GM23338 (cell line): ENCODE measurements around the gene CDK5RAP1. TPM values are rescaled to one million over a fixed set of nuclear protein-coding genes. Genes with fewer than 3 reads are reported as not detected.

Source experiments
- ATAC-seq: fragments of 200-7000 bp; cut with Tn5 transposase; 3 replicates; pipeline ENCODE4 v1.9.1; 2020
- DNase-seq: peaks from one replicate; pipeline ENCODE4 v3.0.0-alpha.2; 2015; ENCODE audit warnings: low spot score
- H2AFZ ChIP-seq: fragments of 200-600 bp; sonication (generic); 2 replicates; pipeline ENCODE4 v1.8.0; 2016; ENCODE audit warnings: antibody characterized with exemption, mild to moderate bottlenecking, moderate library complexity
- H3F3A ChIP-seq: fragments of 200-600 bp; sonication (generic); replicated peaks from 2 replicates; pipeline ENCODE4 v1.8.0; 2017; ENCODE audit warnings: antibody characterized with exemption, mixed run types, low read depth
- H3K27ac ChIP-seq: fragments of 200-600 bp; sonication (generic); 2 replicates; pipeline ENCODE4 v1.6.1; 2016; ENCODE audit warnings: low read depth
- H3K27me3 ChIP-seq: fragments of 200-600 bp; sonication (generic); 2 replicates; pipeline ENCODE4 v1.8.0; 2016; ENCODE audit warnings: mild to moderate bottlenecking, mixed run types, moderate library complexity; ENCODE audit not compliant: insufficient read depth
- H3K36me3 ChIP-seq: fragments of 200-600 bp; sonication (generic); 2 replicates; pipeline ENCODE4 v1.8.0; 2016; ENCODE audit warnings: mild to moderate bottlenecking; ENCODE audit not compliant: insufficient read depth
- H3K4me1 ChIP-seq: fragments of 200-600 bp; sonication (generic); 2 replicates; pipeline ENCODE4 v1.8.0; 2016; ENCODE audit warnings: mild to moderate bottlenecking, moderate library complexity; ENCODE audit not compliant: insufficient read depth
- H3K4me2 ChIP-seq: fragments of 200-600 bp; sonication (generic); 2 replicates; pipeline ENCODE4 v1.7.1; 2017; ENCODE audit warnings: mixed run types
- H3K4me3 ChIP-seq: fragments of 200-600 bp; sonication (generic); 2 replicates; pipeline ENCODE4 v1.6.1; 2016; ENCODE audit warnings: mixed run types
- H3K79me2 ChIP-seq: fragments of 200-600 bp; sonication (generic); replicated peaks from 2 replicates; pipeline ENCODE4 v1.8.0; 2017; ENCODE audit warnings: mild to moderate bottlenecking; ENCODE audit not compliant: insufficient read depth
- H3K9me2 ChIP-seq: fragments of 200-600 bp; sonication (generic); 2 replicates; pipeline ENCODE4 v1.8.0; 2017; ENCODE audit not compliant: insufficient read depth
- H4K20me1 ChIP-seq: fragments of 200-600 bp; sonication (generic); replicated peaks from 2 replicates; pipeline ENCODE4 v1.8.0; 2017; ENCODE audit warnings: mild to moderate bottlenecking; ENCODE audit not compliant: insufficient read depth
- H3K27ac Mint-ChIP-seq: 2 replicates; pipeline ENCODE4 v1.8.0; 2020; ENCODE audit warnings: inconsistent platforms, mild to moderate bottlenecking, moderate library complexity, mixed read lengths
- H3K27me3 Mint-ChIP-seq: 3 replicates; pipeline ENCODE4 v1.8.0; 2022; ENCODE audit warnings: low read depth, mild to moderate bottlenecking, moderate library complexity, mixed read lengths, inconsistent platforms; ENCODE audit not compliant: insufficient read depth, poor library complexity
- H3K36me3 Mint-ChIP-seq: 3 replicates; pipeline ENCODE4 v1.8.0; 2021; ENCODE audit warnings: low read depth, mild to moderate bottlenecking, inconsistent platforms, moderate library complexity, mixed read lengths
- H3K4me1 Mint-ChIP-seq: 3 replicates; pipeline ENCODE4 v1.8.0; 2020; ENCODE audit warnings: mild to moderate bottlenecking, inconsistent platforms, mixed read lengths
- H3K4me3 Mint-ChIP-seq: 3 replicates; pipeline ENCODE4 v1.8.0; 2021; ENCODE audit warnings: moderate library complexity, mild to moderate bottlenecking, inconsistent platforms, mixed read lengths
- H3K9me3 Mint-ChIP-seq: 3 replicates; pipeline ENCODE4 v1.8.0; 2020; ENCODE audit warnings: moderate library complexity, mild to moderate bottlenecking, inconsistent platforms, mixed read lengths
- CREB1 ChIP-seq: fragments of 250-450 bp; sonication (Bioruptor Pico); IDR thresholded peaks from 2 replicates; pipeline ENCODE4 v1.5.0; 2020; ENCODE audit warnings: low read depth, mild to moderate bottlenecking, moderate library complexity
- CTCF ChIP-seq, 2 experiments: fragments of 200-600 bp in 1 of 2; sonication (generic) in 1 of 2; conservative IDR thresholded peaks; 2 replicates each; pipeline versions ENCODE4 v1.5.1 to v1.6.1; 2016 to 2017; ENCODE audit warnings: antibody characterized with exemption in 2 of 2, low read depth in 2 of 2, mild to moderate bottlenecking in 2 of 2, moderate library complexity in 1 of 2
- ETS1 ChIP-seq: IDR thresholded peaks from 2 replicates; pipeline ENCODE4 v1.6.1; 2016; ENCODE audit warnings: antibody characterized with exemption
- EZH2 ChIP-seq: fragments of 200-600 bp; sonication (generic); IDR thresholded peaks from one replicate; pipeline ENCODE4 v1.8.0; 2017; ENCODE audit warnings: antibody characterized with exemption, mild to moderate bottlenecking, low read depth; ENCODE audit not compliant: unreplicated experiment
- JUNB ChIP-seq: IDR thresholded peaks from one replicate; pipeline ENCODE4 v1.6.1; 2016; ENCODE audit warnings: antibody characterized with exemption; ENCODE audit not compliant: unreplicated experiment
- NANOG ChIP-seq: IDR thresholded peaks from 2 replicates; pipeline ENCODE4 v1.6.1; 2016; ENCODE audit warnings: antibody characterized with exemption, borderline replicate concordance
- POLR2AphosphoS5 ChIP-seq: IDR thresholded peaks from 2 replicates; pipeline ENCODE4 v1.6.1; 2016; ENCODE audit warnings: antibody characterized with exemption, low read depth
- REST ChIP-seq: IDR thresholded peaks from one replicate; pipeline ENCODE4 v1.6.1; 2018; ENCODE audit warnings: antibody characterized with exemption; ENCODE audit not compliant: unreplicated experiment
- STAT1 ChIP-seq: IDR thresholded peaks from one replicate; pipeline ENCODE4 v1.6.1; 2016; ENCODE audit warnings: antibody characterized with exemption; ENCODE audit not compliant: unreplicated experiment
- ZNF114 ChIP-seq: fragments of 250-450 bp; sonication (Bioruptor Pico); IDR thresholded peaks from 2 replicates; pipeline ENCODE4 v1.5.0; 2020; ENCODE audit warnings: mild to moderate bottlenecking, moderate library complexity
- ZNF331 ChIP-seq: fragments of 250-450 bp; sonication (Bioruptor Pico); IDR thresholded peaks from 2 replicates; pipeline ENCODE4 v1.5.0; 2020; ENCODE audit warnings: low read depth, mild to moderate bottlenecking, moderate library complexity
- polyA plus RNA-seq: library from polyadenylated mRNA; unstranded; fragments of >200 nt; fragmentation: Nextera tagmentation; extraction: Ambion mirVana; gene quantifications from 2 replicates; pipeline ENCODE4 v1.2.1, GENCODE V29; 2016
- total RNA-seq: library from RNA; depleted of rRNA; stranded (reverse); fragments of >200 nt; shearing (Covaris generic); gene quantifications from 2 replicates; pipeline ENCODE4 v1.2.3, GENCODE V29; 2014

CDK5RAP1 gene
- total and polyA plus RNA-seq, 2 experiments from 2014 or later, result 33.8 to 38.1 TPM

- TF ChIP-seq CTCF (conservative IDR thresholded peaks at IDR 0.05; ENCODE audit: low read depth in 2 of 2), result no peak
- TF ChIP-seq NANOG, result no peak
- TF ChIP-seq STAT1, result no peak
- TF ChIP-seq JUNB, result no peak
- TF ChIP-seq ETS1, result no peak
- TF ChIP-seq ZNF114 (CRISPR knock-in tag), result no peak
- TF ChIP-seq EZH2, result no peak
- TF ChIP-seq CREB1, result no peak
- TF ChIP-seq ZNF331, result no peak
- no peak for TF ChIP-seq REST
Measured at GRCh38 chr20:33408313-33408712, 7.0 kb upstream of the CDK5RAP1 start (continued).

GRCh38 chr20:33407796-33408195 lies 6.5 kb upstream of the CDK5RAP1 start:
- DNase-seq (no peak), ATAC-seq (no peak)
- Histone ChIP-seq H3K36me3 (no peaks in the 10 kb centered on the region), H3K9me2 (no peaks in the 10 kb centered on the region), H3K27me3 (no peaks in the 10 kb centered on the region), H3K79me2 (no peaks in the 10 kb centered on the region), H3K27ac (no peak overlapping the region), H2AFZ (no peak overlapping the region), H3F3A (no peaks in the 10 kb centered on the region), H3K4me3 (no peak overlapping the region), H3K4me2 (no peak overlapping the region), H3K4me1 (no peaks in the 10 kb centered on the region), H4K20me1 (no peaks in the 10 kb centered on the region)
- H3K9me3 Mint-ChIP-seq, result no peaks in the 10 kb centered on the region; the same call in 2 of the 3 replicates
- H3K36me3 Mint-ChIP-seq, result peaks cover 11% of the 10 kb centered on the region
- H3K27ac Mint-ChIP-seq, result no peak overlapping the region
- H3K4me1 Mint-ChIP-seq, result peaks cover 2% of the 10 kb centered on the region; the same call in 1 of the 3 replicates
- no peak overlapping the region for H3K4me3 Mint-ChIP-seq
- H3K27me3 Mint-ChIP-seq, result peaks cover 9% of the 10 kb centered on the region
- no peak for TF ChIP-seq ZNF114 (CRISPR knock-in tag)
- no peak for TF ChIP-seq POLR2AphosphoS5
- no peak for TF ChIP-seq ZNF331
- TF ChIP-seq CTCF (conservative IDR thresholded peaks at IDR 0.05; ENCODE audit: low read depth in 2 of 2), result no peak
- TF ChIP-seq REST, result no peak
- no peak for TF ChIP-seq STAT1
- TF ChIP-seq JUNB, result no peak
- no peak for TF ChIP-seq CREB1
- TF ChIP-seq EZH2, result no peak
